Measurements from ENCODE around the gene ZNF689. TPM values are rescaled to one million over a fixed set of nuclear protein-coding genes. Genes with fewer than 3 reads are reported as not detected.

Gene ZNF689
- total RNA-seq, 1 experiment from 2014 or later, result 11.7 TPM

GRCh38 chr16:30626236-30626635, 16.0 kb upstream of the ZNF689 start:
- Mint-ChIP-seq H3K27ac (ENCODE audit: unreplicated experiment) (no peak overlapping the region), H3K36me3 (ENCODE audit: insufficient read depth, unreplicated experiment) (no peaks in the 10 kb centered on the region), H3K4me3 (ENCODE audit: unreplicated experiment) (no peak overlapping the region), H3K9me3 (ENCODE audit: unreplicated experiment) (no peaks in the 10 kb centered on the region), H3K4me1 (ENCODE audit: low read depth, unreplicated experiment) (no peaks in the 10 kb centered on the region), H3K27me3 (ENCODE audit: insufficient read depth, unreplicated experiment) (no peaks in the 10 kb centered on the region)
- Histone ChIP-seq H3K4me1 (no peaks in the 10 kb centered on the region), H3K36me3 (ENCODE audit: control insufficient read depth, insufficient read depth, low read length) (no peaks in the 10 kb centered on the region), H3K9me3 (no peaks in the 10 kb centered on the region), H3K4me3 (ENCODE audit: low read depth, low read length) (no peak overlapping the region), H3K27me3 (replicated peaks; ENCODE audit: control insufficient read depth, insufficient read depth, low read length) (no peaks in the 10 kb centered on the region)
- ChIA-PET POLR2A (no interaction called here), CTCF (no interaction called here)
- DNase-seq, result no peak
- BruUV-seq (replicated peaks), result no TSS peak
- intact Hi-C loops (cut with micrococcal nuclease; ENCODE audit: unreplicated experiment), result no loop called here
- TF ChIP-seq, protein P1, sequence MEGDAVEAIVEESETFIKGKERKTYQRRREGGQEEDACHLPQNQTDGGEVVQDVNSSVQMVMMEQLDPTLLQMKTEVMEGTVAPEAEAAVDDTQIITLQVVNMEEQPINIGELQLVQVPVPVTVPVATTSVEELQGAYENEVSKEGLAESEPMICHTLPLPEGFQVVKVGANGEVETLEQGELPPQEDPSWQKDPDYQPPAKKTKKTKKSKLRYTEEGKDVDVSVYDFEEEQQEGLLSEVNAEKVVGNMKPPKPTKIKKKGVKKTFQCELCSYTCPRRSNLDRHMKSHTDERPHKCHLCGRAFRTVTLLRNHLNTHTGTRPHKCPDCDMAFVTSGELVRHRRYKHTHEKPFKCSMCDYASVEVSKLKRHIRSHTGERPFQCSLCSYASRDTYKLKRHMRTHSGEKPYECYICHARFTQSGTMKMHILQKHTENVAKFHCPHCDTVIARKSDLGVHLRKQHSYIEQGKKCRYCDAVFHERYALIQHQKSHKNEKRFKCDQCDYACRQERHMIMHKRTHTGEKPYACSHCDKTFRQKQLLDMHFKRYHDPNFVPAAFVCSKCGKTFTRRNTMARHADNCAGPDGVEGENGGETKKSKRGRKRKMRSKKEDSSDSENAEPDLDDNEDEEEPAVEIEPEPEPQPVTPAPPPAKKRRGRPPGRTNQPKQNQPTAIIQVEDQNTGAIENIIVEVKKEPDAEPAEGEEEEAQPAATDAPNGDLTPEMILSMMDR (IDR thresholded peaks at IDR 0.05; ENCODE audit: insufficient read depth in 1 of 2, low read depth in 1 of 2, low read length in 1 of 2, severe bottlenecking in 1 of 2, unreplicated experiment in 1 of 2), result no peak

- DNase-seq, result no peak
- Histone ChIP-seq H3K4me1 (no peaks in the 10 kb centered on the region), H3K4me3 (ENCODE audit: low read depth, low read length) (no peak overlapping the region), H3K36me3 (ENCODE audit: control insufficient read depth, insufficient read depth, low read length) (no peaks in the 10 kb centered on the region), H3K9me3 (no peaks in the 10 kb centered on the region), H3K27me3 (replicated peaks; ENCODE audit: control insufficient read depth, insufficient read depth, low read length) (no peaks in the 10 kb centered on the region)
- CTCF ChIA-PET, result no interaction called here
- Mint-ChIP-seq H3K27me3 (ENCODE audit: insufficient read depth, unreplicated experiment) (no peaks in the 10 kb centered on the region), H3K9me3 (ENCODE audit: unreplicated experiment) (peaks cover 9% of the 10 kb centered on the region), H3K27ac (ENCODE audit: unreplicated experiment) (no peak overlapping the region), H3K36me3 (ENCODE audit: insufficient read depth, unreplicated experiment) (no peaks in the 10 kb centered on the region), H3K4me3 (ENCODE audit: unreplicated experiment) (no peak overlapping the region), H3K4me1 (ENCODE audit: low read depth, unreplicated experiment) (no peaks in the 10 kb centered on the region)
- TF ChIP-seq, protein P1 (IDR thresholded peaks at IDR 0.05; ENCODE audit: insufficient read depth in 1 of 2, low read depth in 1 of 2, low read length in 1 of 2, severe bottlenecking in 1 of 2, unreplicated experiment in 1 of 2), result no peak
- POLR2A ChIA-PET, result no interaction called here
- intact Hi-C loops (cut with micrococcal nuclease; ENCODE audit: unreplicated experiment), result no loop called here
- no TSS peak for BruUV-seq (replicated peaks)
Observed at GRCh38 chr16:30623536-30624283, 13.5 kb upstream of the ZNF689 start.

GRCh38 chr16:30622455-30623032, 12.4 kb upstream of the ZNF689 start:
- H3K4me1 Mint-ChIP-seq (ENCODE audit: low read depth, unreplicated experiment), result no peaks in the 10 kb centered on the region
- Histone ChIP-seq H3K9me3 (no peaks in the 10 kb centered on the region), H3K4me1 (no peaks in the 10 kb centered on the region), H3K36me3 (ENCODE audit: control insufficient read depth, insufficient read depth, low read length) (no peaks in the 10 kb centered on the region), H3K27me3 (replicated peaks; ENCODE audit: control insufficient read depth, insufficient read depth, low read length) (no peaks in the 10 kb centered on the region), H3K4me3 (ENCODE audit: low read depth, low read length) (no peak overlapping the region)
- no peak for DNase-seq
- no peaks in the 10 kb centered on the region for H3K27me3 Mint-ChIP-seq (ENCODE audit: insufficient read depth, unreplicated experiment)
- peaks cover 13% of the 10 kb centered on the region for H3K9me3 Mint-ChIP-seq (ENCODE audit: unreplicated experiment)
- no peaks in the 10 kb centered on the region for H3K36me3 Mint-ChIP-seq (ENCODE audit: insufficient read depth, unreplicated experiment)
- ChIA-PET CTCF (no interaction called here), POLR2A (no interaction called here)
- TF ChIP-seq, protein P1 (IDR thresholded peaks at IDR 0.05; ENCODE audit: insufficient read depth in 1 of 2, low read depth in 1 of 2, low read length in 1 of 2, severe bottlenecking in 1 of 2, unreplicated experiment in 1 of 2), result no peak
- intact Hi-C loops (cut with micrococcal nuclease; ENCODE audit: unreplicated experiment), result no loop called here
- BruUV-seq (replicated peaks), result no TSS peak
- H3K4me3 Mint-ChIP-seq (ENCODE audit: unreplicated experiment), result no peak overlapping the region
- H3K27ac Mint-ChIP-seq (ENCODE audit: unreplicated experiment), result no peak overlapping the region

Measured in Caco-2 (cell line).